ENCODE measurements around the gene CRIM1. TPM values are rescaled to one million over a fixed set of nuclear protein-coding genes. Genes with fewer than 3 reads are reported as not detected.

Gene CRIM1
- total and polyA plus RNA-seq, 10 donors: 7.1 to 213 (median 110) TPM

- H3K36me3 ChIP-seq: peaks cover under 1 to 29% (median 10%) of the 10 kb centered on the region in 6 donors
- TF ChIP-seq POLR2AphosphoS5 (IDR thresholded peaks at IDR 0.05) (no peak), CTCF (IDR thresholded peaks at IDR 0.05 in 8 of 11, conservative IDR thresholded peaks at IDR 0.05 in 3 of 11) (no peak), POLR2A (IDR thresholded peaks at IDR 0.05) (no peak)
- no peak for DNase-seq
- intact Hi-C loops (cut with DNase I; ENCODE audit: low total_unique reads): no loop called here
- H3K4me1 ChIP-seq: peaks cover 4 to 30% (median 15%) of the 10 kb centered on the region in 6 donors
- H3K27ac ChIP-seq: peak overlapping the region in 1 of 8 donors; percentile 32
- H3K27me3 ChIP-seq (replicated peaks in 1 of 7): no peaks in the 10 kb centered on the region
- no peak overlapping the region for H3K4me3 ChIP-seq
- H3K9me3 ChIP-seq: no peaks in the 10 kb centered on the region
- 71 to 87% (median 78%) methylated on average over 4 of the region's 4 CpGs for WGBS, 5 donors
Observed at GRCh38 chr2:36439084-36439483, 83.5 kb downstream of the CRIM1 start.

- H3K4me3 ChIP-seq: no peak overlapping the region
- H3K36me3 ChIP-seq: peaks cover 3 to 45% (median 12%) of the 10 kb centered on the region in 6 donors
- H3K4me1 ChIP-seq: peaks cover 4 to 27% (median 15%) of the 10 kb centered on the region in 6 donors
- H3K27me3 ChIP-seq (replicated peaks in 1 of 7): no peaks in the 10 kb centered on the region
- no peak for TF ChIP-seq CTCF (IDR thresholded peaks at IDR 0.05 in 8 of 11, conservative IDR thresholded peaks at IDR 0.05 in 3 of 11)
- TF ChIP-seq POLR2AphosphoS5 (IDR thresholded peaks at IDR 0.05): no peak
- no peak for TF ChIP-seq POLR2A (IDR thresholded peaks at IDR 0.05)
- peak overlapping the region in 6 of 8 donors; percentile 0 to 55 (median 42) for H3K27ac ChIP-seq
- intact Hi-C loops (cut with DNase I; ENCODE audit: low total_unique reads): no loop called here
- WGBS, 5 donors: 75 to 91% (median 85%) methylated on average over 13 of the region's 13 CpGs
- H3K9me3 ChIP-seq: no peaks in the 10 kb centered on the region
- DNase-seq: no peak
Observed at GRCh38 chr2:36441065-36441625, 85.6 kb downstream of the CRIM1 start.

GRCh38 chr2:36441816-36442215 lies 86.2 kb downstream of the CRIM1 start:
- DNase-seq: no peak
- no peak for TF ChIP-seq CTCF (IDR thresholded peaks at IDR 0.05 in 8 of 11, conservative IDR thresholded peaks at IDR 0.05 in 3 of 11)
- TF ChIP-seq POLR2A (IDR thresholded peaks at IDR 0.05): no peak
- no peak for TF ChIP-seq POLR2AphosphoS5 (IDR thresholded peaks at IDR 0.05)
- 7 to 14% (median 14%) methylated on average over 6 of the region's 6 CpGs for WGBS, 5 donors
- Histone ChIP-seq H3K27ac (peak overlapping the region in 5 of 8 donors; percentile 0 to 55 (median 48)), H3K4me1 (peaks cover 4 to 27% (median 15%) of the 10 kb centered on the region in 6 donors), H3K36me3 (peaks cover 3 to 45% (median 12%) of the 10 kb centered on the region in 6 donors), H3K4me3 (peak overlapping the region in 1 of 8 donors; percentile 13), H3K9me3 (no peaks in the 10 kb centered on the region), H3K27me3 (replicated peaks in 1 of 7) (no peaks in the 10 kb centered on the region)
- intact Hi-C loops (cut with DNase I; ENCODE audit: low total_unique reads): no loop called here

- Histone ChIP-seq H3K36me3 (peaks cover 3 to 57% (median 19%) of the 10 kb centered on the region in 6 donors), H3K27me3 (replicated peaks in 1 of 7) (no peaks in the 10 kb centered on the region), H3K27ac (no peak overlapping the region), H3K4me3 (no peak overlapping the region), H3K9me3 (no peaks in the 10 kb centered on the region), H3K4me1 (peaks cover 4 to 23% (median 15%) of the 10 kb centered on the region in 6 donors)
- intact Hi-C loops (cut with DNase I; ENCODE audit: low total_unique reads): no loop called here
- 77 to 88% (median 82%) methylated on average over 7 of the region's 7 CpGs for WGBS, 5 donors
- TF ChIP-seq POLR2AphosphoS5 (IDR thresholded peaks at IDR 0.05) (no peak), POLR2A (IDR thresholded peaks at IDR 0.05) (no peak), CTCF (IDR thresholded peaks at IDR 0.05 in 8 of 11, conservative IDR thresholded peaks at IDR 0.05 in 3 of 11) (no peak)
- DNase-seq: no peak
Observed at GRCh38 chr2:36444216-36444936, 88.8 kb downstream of the CRIM1 start.

All from spleen (tissue), 11 donors.